GM12873 (cell line): Measurements from ENCODE around the gene DHPS.

ENCODE experiments used
- TF ChIP-seq, protein P1 (sequence below): IDR thresholded peaks from 2 replicates; pipeline ENCODE4 v1.5.1; 2012; ENCODE audit warnings: low read depth, mild to moderate bottlenecking, moderate library complexity, low read length, control low read depth; ENCODE audit not compliant: insufficient read depth; ENCODE audit errors: missing control alignments

DHPS gene

GRCh38 chr19:12698138-12698537, 16.5 kb upstream of the DHPS start:
- TF ChIP-seq, protein P1, sequence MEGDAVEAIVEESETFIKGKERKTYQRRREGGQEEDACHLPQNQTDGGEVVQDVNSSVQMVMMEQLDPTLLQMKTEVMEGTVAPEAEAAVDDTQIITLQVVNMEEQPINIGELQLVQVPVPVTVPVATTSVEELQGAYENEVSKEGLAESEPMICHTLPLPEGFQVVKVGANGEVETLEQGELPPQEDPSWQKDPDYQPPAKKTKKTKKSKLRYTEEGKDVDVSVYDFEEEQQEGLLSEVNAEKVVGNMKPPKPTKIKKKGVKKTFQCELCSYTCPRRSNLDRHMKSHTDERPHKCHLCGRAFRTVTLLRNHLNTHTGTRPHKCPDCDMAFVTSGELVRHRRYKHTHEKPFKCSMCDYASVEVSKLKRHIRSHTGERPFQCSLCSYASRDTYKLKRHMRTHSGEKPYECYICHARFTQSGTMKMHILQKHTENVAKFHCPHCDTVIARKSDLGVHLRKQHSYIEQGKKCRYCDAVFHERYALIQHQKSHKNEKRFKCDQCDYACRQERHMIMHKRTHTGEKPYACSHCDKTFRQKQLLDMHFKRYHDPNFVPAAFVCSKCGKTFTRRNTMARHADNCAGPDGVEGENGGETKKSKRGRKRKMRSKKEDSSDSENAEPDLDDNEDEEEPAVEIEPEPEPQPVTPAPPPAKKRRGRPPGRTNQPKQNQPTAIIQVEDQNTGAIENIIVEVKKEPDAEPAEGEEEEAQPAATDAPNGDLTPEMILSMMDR, result no peak

GRCh38 chr19:12696366-12697335, 15.0 kb upstream of the DHPS start, which contains the start of gene FBXW9:
TSS of gene FBXW9 (minus strand) at chr19:12696631. CDS start at chr19:12696581, 50 bp downstream.
- TF ChIP-seq, protein P1, result no peak

DNA sequence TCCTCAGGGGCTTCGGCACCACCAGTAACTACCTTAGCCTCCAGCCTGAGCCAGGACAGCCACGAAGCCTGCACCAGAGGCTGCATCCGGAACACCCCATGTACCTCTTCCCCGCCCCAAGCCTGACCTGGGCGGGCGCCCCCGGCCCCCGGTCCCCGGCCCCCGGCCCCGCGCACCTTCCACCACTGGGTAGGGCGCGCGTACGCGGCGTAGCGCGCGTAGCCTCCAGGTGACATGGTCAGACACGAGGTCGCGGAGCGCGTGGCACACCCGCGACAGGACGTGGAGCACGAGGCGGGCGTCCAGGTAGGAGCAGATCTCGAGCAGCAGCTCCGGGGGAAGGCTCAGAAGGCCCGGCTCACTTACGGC, 14.3 kb upstream of the DHPS start:
- TF ChIP-seq, protein P1, result no peak

- TF ChIP-seq, protein P1, result no peak
Observed at GRCh38 chr19:12695514-12695913, 13.8 kb upstream of the DHPS start.

DNA sequence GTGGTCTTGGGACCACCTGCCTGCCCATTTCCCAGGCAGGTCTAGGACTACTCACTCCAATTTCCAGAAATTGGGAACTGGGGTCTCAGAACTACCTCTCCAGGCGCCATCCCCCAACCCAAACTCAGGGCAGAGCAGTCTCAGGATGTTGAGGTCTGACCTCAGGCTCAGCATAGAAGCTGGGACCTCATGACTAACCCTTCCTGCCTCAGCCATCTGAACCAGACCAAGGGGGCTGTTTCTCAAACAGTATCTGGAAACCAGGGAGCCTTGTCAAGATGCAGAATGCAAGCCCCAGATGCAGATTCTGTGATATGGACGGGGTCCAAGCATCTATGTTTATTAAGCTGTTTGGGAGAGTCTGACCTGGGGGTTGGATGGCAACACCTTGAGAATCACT, 13.4 kb upstream of the DHPS start:
- TF ChIP-seq, protein P1, result no peak

- TF ChIP-seq, protein P1, result no peak
Observed at GRCh38 chr19:12694641-12695040, 13.0 kb upstream of the DHPS start.

DNA sequence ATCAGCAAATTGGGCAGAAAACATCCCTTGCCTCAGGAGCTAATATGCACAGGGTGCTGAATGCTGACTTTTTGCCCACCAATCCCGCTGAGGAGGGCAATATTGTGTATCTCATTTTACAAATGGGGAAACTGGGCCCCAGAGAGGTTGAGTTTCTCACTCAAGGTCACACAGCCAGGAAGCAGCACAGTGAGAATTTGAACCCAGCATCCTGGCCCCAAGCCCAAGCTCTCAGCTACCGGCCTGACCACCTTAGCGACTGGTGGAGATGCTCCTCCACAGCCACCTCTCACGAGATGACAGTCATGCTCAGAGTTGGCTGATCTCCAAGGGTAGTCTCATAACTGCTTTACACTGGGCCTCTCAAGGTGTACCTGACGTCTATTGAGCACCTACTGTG, 11.3 kb upstream of the DHPS start:
- TF ChIP-seq, protein P1, result no peak
